GM19238 (cell line): ENCODE results near the gene ATP9A.
"Not testable (repeated sequence)": the region's sequence is repeated elsewhere in the genome, so short reads cannot be mapped to it uniquely, and the experiment has no call there.

ENCODE experiments used
- DNase-seq: peaks from one replicate; pipeline ENCODE4 v3.0.0; 2011; ENCODE audit warnings: low spot score; ENCODE audit not compliant: insufficient read length

Gene ATP9A

DNA sequence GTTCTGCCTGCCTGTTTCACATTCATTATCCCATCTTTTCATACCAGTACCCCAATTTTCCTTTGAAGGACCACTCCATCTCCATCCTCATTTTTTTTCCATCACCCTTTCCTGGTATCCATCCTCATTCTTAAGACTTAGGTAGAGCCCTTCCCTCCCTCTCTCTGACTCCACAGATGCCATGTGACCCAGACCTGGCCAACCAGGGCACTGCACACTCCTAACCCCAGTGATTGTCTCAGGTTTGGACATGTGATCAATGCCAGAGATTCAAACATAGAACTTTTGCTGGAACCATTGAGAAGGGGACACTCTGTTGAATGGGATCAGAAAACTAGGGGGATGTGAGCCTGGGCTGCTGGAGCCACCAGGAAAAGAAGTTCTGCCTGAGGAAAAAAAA, 186.6 kb downstream of the ATP9A start:
- DNase-seq = no peak

DNA sequence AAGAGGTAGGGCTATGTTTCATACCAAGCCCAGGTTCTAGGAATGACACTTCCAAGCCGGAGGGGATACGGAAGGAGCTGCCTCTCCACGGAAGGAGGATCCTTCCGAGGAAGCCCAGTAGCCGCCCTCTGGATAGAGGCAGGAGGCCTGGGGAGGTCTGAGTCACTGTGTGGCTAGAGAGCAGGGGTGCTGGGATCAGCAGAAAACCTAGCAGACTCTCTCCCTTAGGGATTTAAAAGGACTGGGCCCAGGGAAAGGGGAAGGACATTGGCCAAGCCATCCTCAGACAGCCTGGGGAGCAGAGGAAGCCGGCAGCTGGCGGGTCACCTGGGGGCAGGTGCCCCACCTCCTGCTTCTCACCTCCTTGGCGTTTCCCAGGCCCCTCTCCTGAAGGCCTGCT, 189.1 kb downstream of the ATP9A start:
- DNase-seq = no peak

DNA sequence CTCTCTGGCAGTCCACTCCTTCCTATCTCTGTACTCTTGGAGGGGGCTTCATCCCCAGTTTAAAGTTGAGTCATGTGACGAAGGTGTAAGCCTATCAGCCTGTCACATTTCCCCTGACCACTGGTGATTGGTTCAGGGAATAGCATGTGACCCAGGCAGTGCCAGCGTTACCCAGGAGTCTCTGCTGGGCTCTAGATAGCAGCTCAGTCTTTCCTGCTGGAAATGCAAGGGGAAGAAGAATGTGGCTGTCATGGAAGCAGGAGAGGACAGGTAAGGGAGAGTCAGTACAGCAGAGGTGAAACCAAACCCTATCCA, 190.1 kb downstream of the ATP9A start:
- DNase-seq = no peak

DNA sequence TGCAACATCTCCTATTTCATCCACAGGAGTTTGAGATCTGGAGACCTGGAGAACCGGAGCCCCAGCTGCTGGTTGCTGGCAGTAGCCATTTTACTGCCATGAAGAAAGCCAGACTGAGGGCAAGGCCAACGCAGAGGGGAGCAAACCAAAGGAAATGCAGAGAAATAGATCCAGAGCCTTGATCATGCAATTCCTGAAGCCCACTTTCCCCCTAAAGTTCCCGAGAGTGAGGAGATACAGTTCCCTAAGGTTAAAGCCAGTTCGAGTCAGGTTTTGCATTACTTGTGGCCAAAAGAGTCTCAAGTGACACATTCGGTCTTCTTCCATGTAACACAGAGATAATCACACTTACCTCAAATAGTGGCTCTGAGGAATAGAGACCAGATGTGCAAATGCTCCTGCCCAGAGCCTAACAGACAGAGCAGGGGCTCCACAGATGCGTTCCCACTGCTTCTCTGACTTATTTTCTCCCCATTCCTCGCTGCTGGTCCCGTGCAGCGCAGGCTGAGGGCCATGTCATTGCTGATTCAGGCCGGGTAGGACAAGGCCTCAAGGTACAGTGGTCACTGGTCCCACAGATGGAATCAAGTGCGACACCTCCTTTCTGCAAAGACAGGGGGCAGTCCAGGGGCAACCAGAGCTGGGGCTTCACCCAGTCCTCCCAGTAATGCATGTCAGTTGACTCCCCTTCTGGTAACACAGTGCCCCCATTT, 190.6 kb downstream of the ATP9A start:
- no peak for DNase-seq

DNA sequence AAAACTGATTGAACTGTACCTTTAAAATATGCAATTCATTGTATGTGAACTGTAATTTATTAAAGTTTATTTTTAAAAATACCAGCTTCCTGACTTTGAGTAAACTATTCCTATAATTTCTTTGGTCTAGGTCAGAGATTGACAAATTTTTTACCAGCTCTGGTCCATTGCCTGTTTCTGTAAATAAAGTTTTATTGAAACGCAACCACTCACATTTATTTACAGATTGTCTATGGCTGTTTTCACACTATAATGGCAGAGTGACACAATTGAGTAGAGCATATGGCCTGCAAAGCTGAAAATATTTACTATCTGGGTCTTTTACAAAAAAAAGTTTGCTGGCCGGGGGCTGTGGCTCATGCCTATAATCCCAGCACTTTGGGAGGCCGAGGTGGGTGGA, 192.7 kb downstream of the ATP9A start:
- DNase-seq = no peak

DNA sequence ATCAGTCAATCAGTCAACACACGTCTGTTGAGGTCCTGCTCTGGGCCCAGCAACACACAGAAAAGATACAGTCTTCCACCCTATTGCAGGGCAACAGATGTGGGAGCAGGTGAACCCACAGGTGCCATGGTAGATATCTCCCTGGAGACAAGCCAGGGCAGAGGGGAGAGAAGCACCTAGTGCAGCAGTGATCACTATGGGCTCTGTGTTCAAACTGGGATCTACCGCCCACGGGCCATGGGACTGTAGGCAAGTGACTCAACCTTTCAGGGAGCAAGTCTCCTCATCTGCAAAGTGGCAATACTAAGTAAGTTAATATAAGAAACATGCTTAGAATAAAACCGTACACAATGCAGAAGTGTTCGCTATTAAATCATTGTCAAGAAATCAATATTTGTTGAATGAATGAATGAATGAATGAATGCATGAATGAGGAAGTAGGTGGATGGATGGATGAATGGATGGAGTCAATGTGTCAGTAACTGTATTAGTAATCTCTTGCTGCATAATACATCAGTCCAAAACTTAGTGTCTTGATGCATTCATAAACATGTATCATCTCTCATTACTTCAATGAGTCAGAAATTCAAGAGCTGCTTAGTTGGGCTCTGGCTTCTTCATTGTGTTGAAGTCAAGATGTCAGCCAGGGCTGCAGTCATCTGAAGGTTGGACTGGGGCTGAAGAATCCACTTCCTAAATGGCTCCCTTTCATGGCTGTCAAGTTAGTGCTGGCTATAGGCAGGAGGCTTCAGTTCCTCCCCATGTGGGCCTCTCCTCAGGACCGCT, 193.7 kb downstream of the ATP9A start:
- DNase-seq = no peak

DNA sequence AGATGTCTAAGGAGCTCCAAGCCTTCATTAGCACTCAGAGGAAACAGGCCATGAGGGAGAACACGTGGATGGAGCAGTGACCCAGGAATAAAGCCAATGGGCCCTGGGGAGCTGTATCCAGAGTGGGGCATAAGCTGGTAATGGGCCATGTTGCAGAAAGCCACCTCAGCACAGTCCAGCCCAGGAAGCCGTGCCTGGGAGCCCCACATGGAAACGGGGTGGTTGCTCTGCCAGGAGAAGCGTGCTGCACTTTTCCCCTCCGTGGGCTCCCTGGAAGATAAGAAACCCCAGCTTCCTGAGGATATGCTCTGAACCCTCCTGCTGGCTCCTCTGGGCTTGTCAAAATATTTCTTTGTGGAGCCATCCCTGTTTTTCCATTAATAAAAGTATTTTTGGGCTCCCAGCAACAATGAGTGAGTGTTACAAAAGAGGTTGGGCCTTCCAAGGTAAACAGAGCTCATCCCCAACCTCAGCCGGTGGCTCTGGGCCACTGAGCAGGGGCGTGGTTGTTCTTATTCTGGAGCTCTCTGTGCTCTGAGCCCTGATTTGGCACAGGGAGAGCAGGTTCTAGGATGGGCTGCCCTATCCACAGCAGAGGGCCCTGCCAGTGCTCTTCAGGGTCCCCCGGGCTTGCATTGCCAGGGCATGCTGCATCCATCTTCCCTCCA, 194.5 kb downstream of the ATP9A start:
- DNase-seq = no peak

DNA sequence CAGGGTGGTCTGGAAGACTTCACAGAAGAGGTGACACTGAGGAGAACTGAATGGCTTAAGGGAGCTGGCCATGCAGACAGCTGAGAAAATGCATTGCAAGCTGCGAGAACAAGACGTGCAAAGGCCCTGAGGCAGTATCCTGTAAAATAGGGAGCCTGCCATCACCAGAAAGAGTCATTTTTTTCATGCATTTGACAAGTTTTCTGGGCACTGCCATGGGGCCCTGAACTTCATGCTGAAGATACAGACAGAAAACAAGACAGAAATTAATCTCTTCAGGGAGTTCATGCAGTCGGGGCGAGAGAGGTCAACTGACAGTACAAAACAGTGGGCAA, 196.8 kb downstream of the ATP9A start:
- no peak for DNase-seq

DNA sequence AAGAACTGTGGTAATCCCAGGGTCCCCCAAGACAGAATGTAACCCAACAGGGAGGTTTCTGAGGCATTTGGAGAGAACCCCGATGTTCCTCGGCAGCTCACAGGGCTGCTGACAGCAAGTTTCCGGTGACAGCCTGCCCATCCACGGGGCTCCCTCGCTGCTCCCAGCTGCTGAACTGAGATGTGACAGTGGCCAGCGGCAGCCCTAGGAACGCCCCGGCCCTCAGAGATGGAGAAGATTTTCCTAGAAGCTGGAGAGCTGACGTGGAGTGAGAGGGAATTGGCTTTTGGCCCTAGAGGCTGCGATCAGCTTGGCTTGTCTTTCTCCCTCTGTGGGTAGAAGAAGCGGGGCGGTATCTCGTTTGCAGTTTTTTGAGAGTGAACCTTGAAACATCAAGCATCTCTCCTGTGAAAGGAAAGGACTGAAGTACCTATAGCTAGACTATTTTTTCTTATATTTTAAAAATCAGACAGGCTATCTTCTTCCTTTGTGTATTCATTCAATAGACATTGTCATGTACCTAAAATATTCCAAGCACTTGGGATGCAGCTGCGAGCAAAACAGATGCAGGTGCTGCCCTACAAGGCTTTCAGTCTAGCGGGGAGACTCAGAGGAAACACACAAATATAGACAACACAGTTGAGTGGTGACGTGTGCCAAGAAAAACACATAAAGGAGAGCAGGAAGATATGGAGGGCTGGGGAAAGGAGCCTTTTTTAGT, 197.3 kb downstream of the ATP9A start:
- no peak for DNase-seq

DNA sequence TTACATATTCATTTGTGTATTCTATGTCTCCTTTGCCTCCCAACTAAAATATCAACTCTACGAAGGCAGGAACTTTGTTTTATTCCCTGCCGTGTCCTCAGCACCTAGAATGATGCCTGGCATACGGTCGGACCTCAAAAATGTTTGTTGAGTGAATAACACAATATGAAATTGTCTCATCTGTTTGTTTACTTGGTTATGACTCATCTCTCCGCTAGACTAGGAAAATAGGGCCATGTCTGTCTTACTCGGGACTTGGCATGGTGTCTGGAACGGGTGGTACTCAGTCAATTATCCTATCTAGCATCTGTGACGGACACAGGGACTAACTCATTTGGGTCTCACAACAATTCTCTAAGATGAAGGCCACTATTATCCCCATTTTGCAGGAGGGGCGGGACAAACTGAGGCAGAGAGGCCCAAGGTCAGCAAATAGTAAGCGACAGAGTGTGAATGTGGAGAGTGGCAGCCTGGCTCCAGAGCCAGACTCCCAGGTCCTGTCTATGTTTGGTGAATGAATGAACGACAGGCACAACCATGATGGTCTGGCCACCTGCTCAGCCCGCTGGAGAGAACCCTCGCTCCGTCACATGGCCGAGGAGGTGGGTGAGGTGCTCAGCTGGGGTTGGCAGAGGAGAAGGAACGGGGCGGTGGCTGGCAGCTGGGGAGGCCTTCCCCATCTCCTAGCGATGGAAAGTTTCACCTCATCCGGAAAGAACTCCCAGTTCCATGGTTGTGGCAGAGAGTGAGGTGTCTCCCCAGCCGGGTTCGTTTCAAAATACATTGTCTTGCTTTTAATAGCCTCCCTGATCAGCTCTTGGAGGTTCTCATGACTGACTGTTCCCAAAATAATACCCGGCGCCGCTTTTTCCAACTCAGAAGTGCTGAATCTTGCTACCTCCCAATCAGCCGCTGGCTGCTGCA, 198.1 kb downstream of the ATP9A start:
- DNase-seq = no peak

DNA sequence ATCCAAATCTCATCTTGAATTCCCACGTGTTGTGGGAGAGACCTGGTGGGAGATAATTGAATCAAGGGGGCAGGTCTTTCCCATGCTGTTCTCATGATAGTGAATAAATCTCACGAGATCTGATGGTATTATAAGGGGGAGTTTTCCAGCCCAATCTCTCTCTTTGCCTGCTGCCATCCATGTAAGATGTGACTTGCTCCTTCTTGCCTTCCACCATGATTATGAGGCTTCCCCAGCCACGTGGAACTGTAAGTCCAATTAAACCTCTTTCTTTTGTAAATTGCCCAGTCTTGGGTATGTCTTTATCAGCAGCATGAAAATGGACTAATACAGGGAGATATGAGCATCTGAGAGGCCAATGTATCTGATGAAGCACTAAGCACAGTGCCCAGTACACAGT, 199.7 kb downstream of the ATP9A start:
- DNase-seq = not testable (repeated sequence)

DNA sequence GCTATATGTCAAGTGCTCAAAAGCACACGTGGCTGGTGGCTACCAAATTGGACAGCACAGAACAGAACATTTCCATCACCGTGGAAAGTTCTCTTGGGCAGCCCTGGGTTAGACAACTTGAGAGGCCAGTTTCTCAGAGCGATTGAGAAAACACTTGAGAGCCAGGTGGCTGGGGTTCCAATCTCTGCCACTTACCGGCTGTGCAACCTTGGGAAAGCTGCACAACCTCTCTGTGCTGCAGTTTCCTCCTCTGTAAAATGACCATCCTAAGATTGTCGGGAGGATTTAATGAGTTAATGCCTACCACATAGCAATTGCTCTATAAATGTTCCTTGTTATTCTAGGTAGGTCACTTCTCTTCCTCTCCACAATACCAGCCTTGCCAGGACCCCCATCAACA, 200.6 kb downstream of the ATP9A start:
- no peak for DNase-seq

DNA sequence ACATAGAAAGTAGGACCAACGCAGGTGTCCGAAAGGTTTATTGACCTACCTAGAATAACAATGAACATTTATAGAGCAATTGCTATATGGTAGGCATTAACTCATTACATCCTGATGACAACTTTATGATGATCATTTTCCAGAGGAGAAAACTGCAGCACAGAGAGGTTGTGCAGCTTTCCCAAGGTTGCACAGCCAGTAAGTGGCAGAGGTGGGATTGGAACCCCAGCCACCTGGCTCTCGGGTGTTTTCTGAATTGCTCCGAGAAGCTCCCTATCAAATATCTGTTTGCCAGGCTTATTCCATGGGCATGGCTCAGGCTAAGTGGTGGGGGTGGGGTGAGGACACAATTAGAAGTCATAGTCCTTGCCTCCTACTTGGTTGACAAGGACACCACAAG, 201.6 kb downstream of the ATP9A start:
- no peak for DNase-seq

DNA sequence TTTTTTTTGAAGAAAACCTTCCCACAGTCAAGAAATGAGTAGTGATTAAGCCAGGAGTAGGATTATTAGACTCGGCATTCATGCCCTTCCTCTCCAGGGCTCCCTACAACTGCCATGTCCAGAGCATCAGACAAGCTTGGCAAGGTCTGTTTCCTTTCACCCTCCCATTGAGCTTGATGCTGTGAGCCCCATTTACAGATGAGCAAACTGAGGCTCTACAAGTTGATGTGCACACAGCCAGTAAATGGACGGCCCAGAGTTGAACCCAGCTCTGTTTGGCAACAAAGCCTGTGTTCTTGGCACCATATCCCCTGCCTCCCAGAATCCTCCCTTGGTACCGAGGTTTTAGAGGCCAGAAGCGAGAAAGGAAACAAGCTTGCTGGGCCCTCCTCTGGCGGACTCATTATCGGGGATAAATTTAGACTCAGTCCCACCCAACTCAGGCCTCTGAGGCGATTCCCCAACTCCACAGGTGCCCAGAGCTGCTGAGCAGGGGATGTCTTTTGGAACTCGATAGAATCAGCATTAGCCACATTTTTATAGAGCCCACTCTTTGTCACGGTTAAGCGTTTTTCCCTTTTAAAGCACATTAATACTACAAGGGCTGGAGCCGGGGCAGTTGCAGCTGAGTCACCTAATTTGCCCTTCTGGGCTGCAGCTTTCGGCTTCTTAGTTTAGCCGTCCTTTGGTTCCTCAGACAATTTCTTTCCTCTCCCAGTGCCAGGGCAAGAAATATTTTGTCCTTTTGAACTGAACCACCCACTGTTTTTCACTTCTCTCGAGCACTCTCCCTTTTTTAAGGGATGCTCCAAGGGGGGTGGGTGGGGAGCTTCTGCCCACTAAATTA, 202.7 kb downstream of the ATP9A start:
- no peak for DNase-seq

DNA sequence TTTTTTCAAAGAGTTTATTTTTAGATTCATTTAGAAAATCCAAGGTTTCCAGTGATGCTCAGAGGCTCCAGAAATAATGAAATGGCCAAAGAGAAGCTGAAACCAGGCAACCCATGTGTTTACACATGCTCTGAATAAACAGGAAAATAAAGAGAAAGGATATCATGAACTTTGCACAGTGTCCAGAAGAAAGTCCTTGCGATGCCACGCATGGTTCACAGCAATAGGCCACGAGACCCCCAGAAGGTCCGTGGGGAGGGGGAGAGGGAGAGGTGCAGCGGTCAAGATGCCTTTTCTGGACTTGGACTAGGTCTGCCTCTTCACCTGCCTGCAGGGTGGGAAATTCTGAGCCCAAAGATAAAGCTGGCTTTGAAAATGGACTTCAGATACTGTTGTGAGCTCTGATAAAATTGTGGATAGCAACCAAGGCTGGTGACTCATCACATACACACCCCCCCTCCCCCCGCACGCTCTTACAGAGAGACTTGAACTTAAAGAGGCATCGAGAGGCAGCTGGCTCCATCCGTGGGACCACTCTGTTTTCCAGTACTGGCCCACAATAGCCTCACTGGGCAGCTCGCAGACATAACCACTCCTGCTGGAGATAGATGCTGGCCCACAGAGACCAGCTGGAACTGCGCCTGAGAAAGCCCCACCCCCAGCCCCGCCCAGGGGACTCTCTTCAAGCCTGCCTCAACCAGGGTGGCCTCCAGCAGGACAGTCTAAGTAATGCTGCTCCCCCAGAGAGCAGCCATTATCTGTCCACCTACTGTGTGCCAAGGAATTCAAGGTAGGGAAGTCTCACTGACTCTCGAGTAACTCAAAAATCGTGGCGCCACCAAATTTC, 204.5 kb downstream of the ATP9A start:
- no peak for DNase-seq

DNA sequence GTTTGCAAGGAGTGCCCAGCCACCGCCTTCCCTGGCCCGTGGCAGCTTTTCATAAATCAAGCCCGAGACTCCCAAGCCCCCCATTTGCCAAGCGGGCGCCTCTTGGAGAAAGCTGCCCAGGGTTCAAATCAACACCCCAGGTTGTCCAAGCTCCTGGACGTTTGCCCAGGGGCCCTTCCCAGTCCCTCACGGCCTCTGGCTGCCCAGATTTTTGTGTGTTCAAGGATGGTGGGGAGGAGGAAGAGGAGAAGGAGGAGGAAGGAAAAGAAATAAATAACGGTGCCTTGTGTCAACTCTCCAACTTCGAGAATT, 205.1 kb downstream of the ATP9A start:
- no peak for DNase-seq

DNA sequence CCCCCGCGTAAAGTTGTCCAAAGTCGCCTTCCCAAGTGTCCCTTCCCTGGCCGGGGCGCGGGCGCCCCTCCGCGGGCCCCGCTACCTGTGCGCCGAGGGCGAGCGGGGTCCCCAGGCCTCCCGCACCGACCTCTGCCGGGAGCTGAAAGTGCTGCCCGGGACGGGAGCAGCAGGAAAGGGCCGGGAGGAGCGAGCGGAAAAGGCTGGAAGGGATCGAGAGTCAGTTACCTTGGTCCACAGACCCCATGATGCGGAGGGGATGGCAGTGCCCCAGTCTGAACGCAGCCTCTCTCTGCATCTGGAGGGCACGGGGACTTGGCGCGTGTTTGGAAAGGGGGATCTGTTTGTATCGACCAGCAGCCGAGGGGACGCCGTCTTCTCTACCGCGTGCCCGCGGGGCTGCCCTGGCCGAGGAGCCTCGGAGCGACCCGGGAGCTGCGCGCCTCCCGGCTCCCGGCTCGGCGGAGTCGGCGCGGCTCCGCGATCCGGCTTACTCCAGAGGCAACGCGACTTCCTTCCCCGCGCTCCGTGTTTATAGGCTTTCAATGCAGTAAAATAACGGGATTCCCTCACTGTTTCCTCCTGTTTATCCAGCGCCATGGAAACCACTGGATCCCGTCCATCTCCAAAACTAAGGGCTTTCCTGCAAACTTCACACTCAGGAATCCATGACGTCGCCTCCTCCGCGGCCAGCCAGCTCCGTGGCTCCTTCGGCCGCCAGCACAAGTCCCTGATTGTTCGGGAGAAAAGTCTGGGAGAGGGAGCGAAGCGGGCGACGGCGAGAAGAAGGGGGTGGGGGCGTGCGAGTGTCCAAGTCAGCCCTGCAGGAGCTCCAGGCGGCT, 205.6 kb downstream of the ATP9A start:
- DNase-seq = no peak

DNA sequence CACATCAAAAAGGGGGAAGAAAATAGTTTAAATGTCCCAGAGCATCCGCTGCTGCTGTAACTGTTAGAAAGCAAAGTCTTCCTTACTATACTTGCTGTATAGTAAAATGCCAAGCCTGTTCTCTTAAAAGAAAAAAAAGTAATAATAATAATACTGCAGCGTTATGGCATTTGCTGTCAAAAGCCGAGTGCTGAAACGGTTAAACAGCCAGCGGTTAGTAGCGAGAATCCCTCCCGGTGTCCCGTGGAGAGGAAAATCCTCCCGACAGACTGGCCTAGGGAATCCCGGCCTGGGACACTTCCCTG, 206.2 kb downstream of the ATP9A start:
- DNase-seq = no peak
